Common myeloid progenitor, CD34-positive (primary cell): ENCODE data around the gene CUL3.
"Not testable (repeated sequence)": the region's sequence is repeated elsewhere in the genome, so short reads cannot be mapped to it uniquely, and the experiment has no call there.

Experiments
- CTCF ChIA-PET: fragments of 350-600 bp; sonication (Branson Sonifier 250); formaldehyde crosslinking; loops from one replicate; lab custom pipeline; 2021; ENCODE audit warnings: antibody characterized with exemption; lab: Charles Lee
- POLR2A ChIA-PET: fragments of 350-600 bp; sonication (Branson Sonifier 250); formaldehyde crosslinking; loops from one replicate; lab custom pipeline; 2021; ENCODE audit warnings: antibody characterized with exemption; lab: Charles Lee
- DNase-seq, 3 donors: peaks; one replicate each; pipeline versions ENCODE4 v3.0.0 to v3.0.0-alpha.2; 2013
- H3K27ac ChIP-seq, 2 experiments: 1 replicate in 1 of 2; 2 replicates in 1 of 2; pipeline ENCODE4 v1.7.0; 2013; ENCODE audit warnings: inconsistent platforms in 2 of 2, low read length in 2 of 2, mild to moderate bottlenecking in 2 of 2, low read depth in 1 of 2, moderate library complexity in 1 of 2; ENCODE audit not compliant: severe bottlenecking in 2 of 2, insufficient read depth in 1 of 2, poor library complexity in 1 of 2
- H3K27me3 ChIP-seq, 5 experiments: replicated peaks in 2 of 5; 1 replicate in 3 of 5; 2 replicates in 2 of 5; pipeline versions ENCODE4 v1.6.1 to v1.7.0; 2013; ENCODE audit warnings: low read length in 4 of 5, mild to moderate bottlenecking in 2 of 5, moderate library complexity in 2 of 5, inconsistent platforms in 1 of 5; ENCODE audit not compliant: insufficient read depth in 5 of 5, control insufficient read depth in 4 of 5
- H3K36me3 ChIP-seq, 4 experiments: 1 replicate in 2 of 4; 2 replicates in 2 of 4; pipeline versions ENCODE4 v1.6.1 to v1.7.0; 2013; ENCODE audit warnings: low read length in 3 of 4, control low read depth in 1 of 4, mild to moderate bottlenecking in 1 of 4; ENCODE audit not compliant: control insufficient read depth in 4 of 4, insufficient read depth in 4 of 4
- H3K4me1 ChIP-seq, 4 experiments: 1 replicate in 3 of 4; 2 replicates in 1 of 4; pipeline versions ENCODE4 v1.6.1 to v1.7.1; 2013; ENCODE audit warnings: low read length in 3 of 4, mild to moderate bottlenecking in 3 of 4, control low read depth in 1 of 4, inconsistent platforms in 1 of 4, moderate library complexity in 1 of 4; ENCODE audit not compliant: control insufficient read depth in 4 of 4, insufficient read depth in 4 of 4; ENCODE audit errors: control extremely low read depth in 1 of 4
- H3K4me3 ChIP-seq, 7 experiments: 1 replicate in 4 of 7; 2 replicates in 3 of 7; pipeline versions ENCODE4 v1.5.1 to v1.7.0; 2013; ENCODE audit warnings: mild to moderate bottlenecking in 7 of 7, low read length in 6 of 7, moderate library complexity in 6 of 7, inconsistent platforms in 2 of 7, low read depth in 2 of 7, control low read depth in 1 of 7; ENCODE audit not compliant: insufficient read depth in 4 of 7, control insufficient read depth in 1 of 7; ENCODE audit errors: extremely low read depth in 1 of 7
- H3K9me3 ChIP-seq, 5 experiments: 1 replicate in 4 of 5; 2 replicates in 1 of 5; pipeline versions ENCODE4 v1.6.1 to v1.7.1; 2013; ENCODE audit warnings: low read length in 4 of 5, mild to moderate bottlenecking in 2 of 5, inconsistent platforms in 1 of 5, low read depth in 1 of 5, moderate library complexity in 1 of 5; ENCODE audit not compliant: control insufficient read depth in 4 of 5, insufficient read depth in 2 of 5; ENCODE audit errors: control extremely low read depth in 1 of 5
- WGBS: methylation state at CpG from one replicate; pipeline ENCODE4 v1.1.5; 2013; ENCODE audit not compliant: insufficient coverage; 5-methylcytosine and 5-hydroxymethylcytosine counted together

The CUL3 gene

DNA sequence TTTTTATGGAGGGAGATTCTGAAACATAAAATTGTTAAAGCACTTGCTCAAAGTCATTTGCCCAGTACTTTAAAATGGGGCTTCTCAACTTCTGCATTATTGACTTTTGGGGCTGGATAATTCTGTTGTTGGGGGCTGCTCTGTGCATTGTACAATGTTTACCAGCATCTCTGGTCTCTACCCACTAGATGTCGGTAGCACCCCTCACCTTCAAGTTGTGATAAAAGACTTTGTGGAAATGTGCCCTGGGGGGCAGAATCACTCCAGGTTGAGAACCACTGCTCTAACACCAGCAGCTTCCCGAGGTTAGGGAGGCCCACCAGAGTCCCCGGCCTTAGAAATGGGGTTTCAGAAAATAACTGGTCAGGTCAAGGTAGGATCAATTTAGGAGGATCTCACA, 26.8 kb upstream of the CUL3 start:
- Histone ChIP-seq H3K9me3 (no peaks in the 10 kb centered on the region), H3K4me3 (no peak overlapping the region), H3K36me3 (no peaks in the 10 kb centered on the region), H3K27me3 (no peaks in the 10 kb centered on the region), H3K27ac (no peak overlapping the region), H3K4me1 (no peaks in the 10 kb centered on the region)
- POLR2A ChIA-PET, result no interaction called here
- CTCF ChIA-PET, result no interaction called here
- DNase-seq, result no peak
- 80% methylated on average over 2 of the region's 3 CpGs for WGBS

DNA sequence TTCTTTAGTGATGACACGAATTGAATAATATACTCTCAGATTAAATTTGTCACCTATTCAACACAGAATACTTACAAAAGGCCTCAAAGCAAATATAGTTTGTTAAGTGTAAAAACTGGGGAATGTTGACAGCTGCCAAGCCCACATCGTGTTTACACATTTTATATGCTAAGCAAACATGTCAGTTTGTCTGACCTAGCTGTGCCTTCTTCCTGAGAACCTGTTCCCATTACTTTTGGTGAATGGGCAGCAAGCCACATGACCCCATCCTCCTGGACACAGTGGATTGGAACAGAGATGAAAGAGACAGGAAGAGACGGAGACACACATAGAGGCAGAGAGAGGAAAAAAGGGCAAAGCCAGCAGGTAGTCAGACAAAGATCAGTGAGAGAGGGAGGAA, 22.9 kb upstream of the CUL3 start:
- no peak for DNase-seq
- no peak overlapping the region for H3K27ac ChIP-seq

DNA sequence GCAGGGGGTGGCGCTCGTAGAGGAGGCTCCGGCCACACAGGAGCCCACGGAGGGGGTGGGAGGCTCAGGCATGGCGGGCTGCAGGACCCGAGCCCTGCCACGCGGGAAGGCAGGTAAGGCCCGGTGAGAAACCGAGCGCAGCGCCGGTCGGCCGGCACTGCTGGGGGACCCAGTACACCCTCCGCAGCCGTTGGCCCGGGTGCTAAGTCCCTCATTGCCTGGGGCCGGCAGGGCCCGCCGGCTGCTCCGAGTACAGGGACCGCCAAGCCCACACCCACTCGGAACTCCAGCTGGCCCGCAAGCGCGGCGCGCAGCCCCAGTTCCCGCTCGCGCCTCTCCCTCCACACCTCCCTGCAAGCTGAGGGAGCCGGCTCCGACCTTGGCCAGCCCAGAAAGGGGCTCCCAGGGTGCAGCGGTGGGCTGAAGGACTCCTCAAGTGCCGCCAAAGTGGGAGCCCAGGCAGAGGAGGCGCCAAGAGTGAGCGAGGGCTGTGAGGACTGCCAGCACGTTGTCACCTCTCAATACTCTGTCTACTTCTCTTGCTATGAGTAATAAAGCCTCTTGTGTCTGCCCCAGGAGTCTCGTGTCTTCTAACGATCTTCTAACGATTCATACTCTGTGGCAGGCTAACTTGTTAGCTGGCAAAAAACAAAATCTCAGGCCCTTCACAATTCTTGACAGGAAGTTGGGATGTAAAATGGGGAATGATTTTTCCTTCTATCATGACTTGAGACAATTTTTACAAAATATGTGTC, 18.8 kb upstream of the CUL3 start:
- H3K9me3 ChIP-seq, DNase-seq, CTCF ChIA-PET, H3K36me3 ChIP-seq, H3K27ac ChIP-seq, POLR2A ChIA-PET, H3K27me3 ChIP-seq, H3K4me3 ChIP-seq: not testable (repeated sequence)
- WGBS, result 92% methylated on average over 22 of the region's 42 CpGs
- H3K4me1 ChIP-seq, result peaks cover 3 to 17% (median 10%) of the 10 kb centered on the region in 4 experiments

More for the DNA sequence above, 22.9 kb upstream of the CUL3 start:
- CTCF ChIA-PET, result interaction anchor here (1.4 to 1.6 kb wide), 2 partner anchors 19 to 22 kb away, joined by 3 read pairs; no protein-coding TSS in a partner anchor
- Histone ChIP-seq H3K4me1 (no peaks in the 10 kb centered on the region), H3K27me3 (peaks cover 0 to 5% (median 0%) of the 10 kb centered on the region in 5 experiments), H3K9me3 (peaks cover 0 to 5% (median 0%) of the 10 kb centered on the region in 5 experiments), H3K36me3 (no peaks in the 10 kb centered on the region), H3K4me3 (no peak overlapping the region)
- WGBS, result 100% methylated on average over 1 of the region's 3 CpGs
- POLR2A ChIA-PET, result no interaction called here

DNA sequence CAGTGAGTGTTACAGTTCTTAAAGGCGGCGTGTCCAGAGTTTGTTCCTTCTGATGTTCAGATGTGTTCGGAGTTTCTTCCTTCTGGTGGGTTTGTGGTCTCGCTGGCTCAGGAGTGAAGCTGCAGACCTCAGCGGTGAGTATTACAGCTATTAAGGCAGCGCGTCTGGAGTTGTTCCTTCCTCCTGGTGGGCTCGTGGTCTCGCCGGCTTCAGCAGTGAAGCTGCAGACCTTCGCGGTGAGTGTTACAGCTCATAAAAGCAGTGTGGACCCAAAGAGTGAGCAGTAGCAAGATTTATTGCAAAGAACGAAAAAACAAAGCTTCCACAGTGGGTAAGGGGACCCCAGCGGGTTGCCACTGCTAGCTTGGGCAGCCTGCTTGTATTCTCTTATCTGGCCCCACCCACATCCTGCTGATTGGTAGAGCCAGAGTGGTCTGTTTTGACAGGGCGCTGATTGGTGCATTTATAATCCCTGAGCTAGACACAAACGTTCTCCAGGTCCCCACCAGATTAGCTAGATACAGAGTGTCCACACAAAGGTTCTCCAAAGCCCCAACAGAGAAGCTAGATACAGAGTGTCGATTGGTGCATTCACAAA, 17.7 kb upstream of the CUL3 start:
- WGBS, result 0% methylated on average over 11 of the region's 17 CpGs
- H3K4me1 ChIP-seq, result peaks cover 3 to 17% (median 10%) of the 10 kb centered on the region in 4 experiments
- POLR2A ChIA-PET, H3K36me3 ChIP-seq, H3K27ac ChIP-seq, H3K27me3 ChIP-seq, H3K9me3 ChIP-seq, CTCF ChIA-PET: not testable (repeated sequence)
- peak overlapping the region in 4 of 7 experiments; percentile 39 to 64 (median 46) for H3K4me3 ChIP-seq
- DNase-seq, result peak; percentile 30 to 91 (median 88)

DNA sequence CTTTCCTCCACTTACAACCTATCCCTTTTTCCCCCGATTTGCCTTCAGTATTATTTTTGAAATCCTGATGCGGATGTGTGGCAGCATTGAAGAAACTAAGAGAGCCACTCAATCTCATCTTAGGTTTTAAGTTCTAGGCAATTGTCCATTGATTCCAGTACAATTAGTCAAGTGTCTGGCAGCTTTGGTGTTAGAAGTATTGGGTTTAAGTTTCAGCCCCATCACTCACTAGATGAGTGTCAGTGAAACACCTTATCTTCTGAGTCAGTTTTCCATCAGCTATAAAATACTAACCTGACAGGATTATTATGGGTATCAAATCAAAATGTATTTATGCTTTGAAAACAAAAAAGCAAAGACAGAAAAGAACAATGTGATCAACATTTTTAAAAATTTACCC, 16.8 kb upstream of the CUL3 start:
- H3K36me3 ChIP-seq, result no peaks in the 10 kb centered on the region
- DNase-seq, result no peak
- no peak overlapping the region for H3K27ac ChIP-seq
- peaks cover 0 to 5% (median 0%) of the 10 kb centered on the region in 5 experiments for H3K27me3 ChIP-seq
- POLR2A ChIA-PET, result no interaction called here
- no CpG with 5 or more reads among the region's 2 CpGs for WGBS
- CTCF ChIA-PET, result interaction anchor here (1.5 kb wide), 1 partner anchor 16 kb away, joined by 8 read pairs; the partner anchor contains the start of gene CUL3
- peaks cover 3 to 17% (median 10%) of the 10 kb centered on the region in 4 experiments for H3K4me1 ChIP-seq
- H3K9me3 ChIP-seq, result peaks cover 0 to 5% (median 0%) of the 10 kb centered on the region in 5 experiments
- H3K4me3 ChIP-seq, result no peak overlapping the region

DNA sequence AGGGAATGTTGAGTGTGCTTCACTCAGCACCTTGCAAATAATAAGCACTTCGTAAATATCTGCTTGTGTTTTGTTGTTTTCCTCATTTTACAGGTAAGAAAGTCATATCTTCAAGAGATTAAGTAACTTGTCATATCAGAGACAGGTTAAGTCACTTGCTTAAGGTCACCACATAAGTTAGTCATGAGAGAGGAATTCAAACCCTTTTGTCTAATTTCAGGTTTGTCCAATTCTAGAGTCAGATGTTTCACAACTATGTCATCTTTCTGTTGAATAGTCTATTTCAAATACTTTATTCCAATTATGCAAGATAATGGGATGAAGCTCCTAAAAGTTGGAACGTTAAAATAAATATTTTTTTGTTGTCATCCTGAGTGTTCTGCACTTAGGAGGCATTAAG, 13.5 kb upstream of the CUL3 start:
- WGBS, result 100% methylated on average over 1 of the region's 2 CpGs
- Histone ChIP-seq H3K4me1 (peaks cover 3 to 20% (median 10%) of the 10 kb centered on the region in 4 experiments), H3K27ac (no peak overlapping the region), H3K9me3 (peaks cover 0 to 3% (median 0%) of the 10 kb centered on the region in 5 experiments), H3K4me3 (no peak overlapping the region), H3K36me3 (no peaks in the 10 kb centered on the region), H3K27me3 (no peaks in the 10 kb centered on the region)
- POLR2A ChIA-PET, result no interaction called here
- CTCF ChIA-PET, result no interaction called here
- no peak for DNase-seq

DNA sequence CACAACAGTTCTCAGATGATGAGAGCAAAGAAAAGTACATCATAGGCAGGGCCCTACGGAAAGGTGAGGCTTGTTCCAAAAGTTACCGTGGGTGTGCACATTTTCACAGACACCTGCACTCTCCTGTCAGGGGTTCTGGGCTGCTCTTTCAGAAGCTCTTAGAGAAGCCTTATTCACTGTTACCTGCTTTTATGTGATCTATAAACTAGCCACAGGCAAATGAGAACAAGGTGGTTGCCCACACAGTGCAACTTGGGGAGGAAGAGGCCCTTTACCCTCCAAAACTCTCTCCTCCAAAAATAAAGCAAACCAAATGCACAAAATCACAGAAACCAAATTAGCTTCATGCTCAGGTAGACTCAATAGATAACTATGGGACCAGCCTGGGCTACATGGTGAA, 11.1 kb upstream of the CUL3 start:
- POLR2A ChIA-PET, result no interaction called here
- no peak overlapping the region for H3K27ac ChIP-seq
- no peak for DNase-seq
- CTCF ChIA-PET, result interaction anchor here (1.1 kb wide), 1 partner anchor 10 kb away, joined by 3 read pairs; no protein-coding TSS in a partner anchor
- peaks cover 0 to 9% (median 3%) of the 10 kb centered on the region in 4 experiments for H3K4me1 ChIP-seq
- H3K9me3 ChIP-seq, result no peaks in the 10 kb centered on the region
- no peak overlapping the region for H3K4me3 ChIP-seq
- no peaks in the 10 kb centered on the region for H3K27me3 ChIP-seq
- H3K36me3 ChIP-seq, result no peaks in the 10 kb centered on the region
- WGBS, result 100% methylated on average over 1 of the region's 2 CpGs
